A549 (cell line): Measurements from ENCODE around the gene ZNF619.
A peak's percentile ranks its signal among the peaks of the same experiment; 100 is the strongest.

Experiments used
- CTCF ChIP-seq: fragments of >200 bp; sonication (Bioruptor Twin); formaldehyde crosslinking; IDR thresholded peaks from 3 replicates; pipeline ENCODE4 v1.5.1; 2016
- GATA3 ChIP-seq: IDR thresholded peaks from 2 replicates; pipeline ENCODE4 v1.6.1; 2012; ENCODE audit warnings: borderline replicate concordance
- JUN ChIP-seq, 2 experiments: fragments of >200 bp; sonication (Bioruptor Twin); formaldehyde crosslinking; IDR thresholded peaks; 2 replicates in 1 of 2; 3 replicates in 1 of 2; pipeline ENCODE4 v1.6.1; 2016 to 2017
- POLR2A ChIP-seq: IDR thresholded peaks from 2 replicates; pipeline ENCODE4 v1.6.1; 2012; ENCODE audit warnings: mild to moderate bottlenecking, low read length
- RAD21 ChIP-seq, 2 experiments: fragments of >200 bp in 1 of 2; sonication (Bioruptor Twin) in 1 of 2; formaldehyde crosslinking in 1 of 2; IDR thresholded peaks in 1 of 2; conservative IDR thresholded peaks in 1 of 2; 2 replicates in 1 of 2; 3 replicates in 1 of 2; pipeline ENCODE4 v1.6.1; 2012 to 2018; ENCODE audit warnings: inconsistent platforms in 1 of 2

DNA sequence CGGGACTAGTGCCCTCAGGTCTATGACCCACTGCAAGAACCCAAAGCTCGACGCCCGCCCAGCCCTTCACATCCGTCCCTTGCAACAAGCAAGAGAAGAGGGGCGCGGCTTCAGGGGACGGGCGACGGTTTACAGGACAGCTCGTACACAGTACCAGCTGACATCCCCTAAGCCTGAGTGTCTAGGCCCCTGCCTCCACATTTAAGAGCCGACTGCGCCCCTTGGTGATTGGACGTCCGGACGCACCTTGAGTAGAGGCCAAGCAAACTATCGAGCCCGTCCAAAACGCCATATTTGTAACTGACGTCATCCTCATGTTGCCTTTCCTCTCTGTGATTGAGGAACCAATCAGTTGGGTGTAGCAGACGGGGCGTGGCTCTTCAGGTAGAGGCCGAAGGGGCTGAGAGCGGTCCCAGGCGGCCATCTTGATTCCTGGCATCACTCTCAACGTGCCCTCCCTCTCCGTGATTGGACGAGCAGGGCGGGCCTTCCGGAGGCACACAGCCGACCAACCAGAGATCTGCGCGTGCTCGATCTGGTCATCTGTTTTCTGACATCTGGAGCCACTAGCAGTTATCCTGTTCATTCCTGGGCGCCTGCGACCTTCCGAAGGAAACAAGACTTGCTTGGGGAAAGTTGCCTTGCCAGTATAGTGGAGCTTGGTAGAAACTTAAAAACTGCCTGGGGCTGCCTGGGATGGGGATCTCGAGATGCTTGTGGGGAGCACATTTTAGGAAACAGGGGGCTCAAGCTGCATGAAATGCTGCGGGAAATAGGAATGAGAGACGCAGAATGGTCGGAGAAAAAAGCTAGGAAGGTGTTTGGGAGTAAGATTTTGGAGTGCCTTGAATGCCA lies 23.8 kb upstream of the ZNF619 start:
- no peak for TF ChIP-seq RAD21 (conservative IDR thresholded peaks at IDR 0.05 in 1 of 2, IDR thresholded peaks at IDR 0.05 in 1 of 2)
- peak in 1 of 2 experiments; percentile 75; a peak in 2 of 5 replicates for TF ChIP-seq JUN (IDR thresholded peaks at IDR 0.05)
- no peak for TF ChIP-seq GATA3
- TF ChIP-seq POLR2A = peak; percentile 51
- TF ChIP-seq CTCF = no peak
